Panc1 (cell line): ENCODE data around the gene BMP7.

Source experiments
- POLR2AphosphoS5 ChIP-seq: IDR thresholded peaks from 2 replicates; pipeline ENCODE4 v1.6.1; 2012; ENCODE audit warnings: mild to moderate bottlenecking, low read depth, low read length, moderate library complexity
- REST ChIP-seq, 2 experiments: IDR thresholded peaks; 2 replicates each; pipeline ENCODE4 v1.6.1; 2011 to 2012; ENCODE audit warnings: low read depth in 2 of 2, control low read depth in 1 of 2, low read length in 1 of 2, mild to moderate bottlenecking in 1 of 2, moderate library complexity in 1 of 2; ENCODE audit not compliant: insufficient read depth in 1 of 2
- SIN3A ChIP-seq: IDR thresholded peaks from 2 replicates; pipeline ENCODE4 v1.6.1; 2012; ENCODE audit warnings: low read depth, mild to moderate bottlenecking, low read length, moderate library complexity, borderline replicate concordance; ENCODE audit not compliant: insufficient read depth
- TCF7L2 ChIP-seq: IDR thresholded peaks from 2 replicates; pipeline ENCODE4 v1.6.1; 2011; ENCODE audit warnings: mild to moderate bottlenecking, low read depth, low read length, inconsistent platforms
- TF ChIP-seq, protein P1 (sequence below): fragments of 450-650 bp; IDR thresholded peaks from 2 replicates; pipeline ENCODE4 v1.5.1; 2017; ENCODE audit warnings: mild to moderate bottlenecking

GRCh38 chr20:57169162-57169561 lies 97.3 kb downstream of the BMP7 start:
- TF ChIP-seq, protein P1, sequence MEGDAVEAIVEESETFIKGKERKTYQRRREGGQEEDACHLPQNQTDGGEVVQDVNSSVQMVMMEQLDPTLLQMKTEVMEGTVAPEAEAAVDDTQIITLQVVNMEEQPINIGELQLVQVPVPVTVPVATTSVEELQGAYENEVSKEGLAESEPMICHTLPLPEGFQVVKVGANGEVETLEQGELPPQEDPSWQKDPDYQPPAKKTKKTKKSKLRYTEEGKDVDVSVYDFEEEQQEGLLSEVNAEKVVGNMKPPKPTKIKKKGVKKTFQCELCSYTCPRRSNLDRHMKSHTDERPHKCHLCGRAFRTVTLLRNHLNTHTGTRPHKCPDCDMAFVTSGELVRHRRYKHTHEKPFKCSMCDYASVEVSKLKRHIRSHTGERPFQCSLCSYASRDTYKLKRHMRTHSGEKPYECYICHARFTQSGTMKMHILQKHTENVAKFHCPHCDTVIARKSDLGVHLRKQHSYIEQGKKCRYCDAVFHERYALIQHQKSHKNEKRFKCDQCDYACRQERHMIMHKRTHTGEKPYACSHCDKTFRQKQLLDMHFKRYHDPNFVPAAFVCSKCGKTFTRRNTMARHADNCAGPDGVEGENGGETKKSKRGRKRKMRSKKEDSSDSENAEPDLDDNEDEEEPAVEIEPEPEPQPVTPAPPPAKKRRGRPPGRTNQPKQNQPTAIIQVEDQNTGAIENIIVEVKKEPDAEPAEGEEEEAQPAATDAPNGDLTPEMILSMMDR: no peak
- TF ChIP-seq REST (IDR thresholded peaks at IDR 0.05; ENCODE audit: insufficient read depth in 1 of 2, low read depth in 2 of 2, low read length in 1 of 2) (no peak), TCF7L2 (no peak), POLR2AphosphoS5 (no peak), SIN3A (no peak)
